Stimulated activated CD8-positive, alpha-beta memory T cell treated with anti-CD3 and anti-CD28 coated beads, Interleukin-4, amount 100 ng/mL, for 48 hours (primary cell): Measurements from ENCODE around the gene ICAM4.
"Not testable (repeated sequence)": the region's sequence is repeated elsewhere in the genome, so short reads cannot be mapped to it uniquely, and the experiment has no call there.

Experiments
- DNase-seq: peaks from one replicate; pipeline ENCODE4 v3.0.0-alpha.2; 2020

Gene ICAM4

DNA sequence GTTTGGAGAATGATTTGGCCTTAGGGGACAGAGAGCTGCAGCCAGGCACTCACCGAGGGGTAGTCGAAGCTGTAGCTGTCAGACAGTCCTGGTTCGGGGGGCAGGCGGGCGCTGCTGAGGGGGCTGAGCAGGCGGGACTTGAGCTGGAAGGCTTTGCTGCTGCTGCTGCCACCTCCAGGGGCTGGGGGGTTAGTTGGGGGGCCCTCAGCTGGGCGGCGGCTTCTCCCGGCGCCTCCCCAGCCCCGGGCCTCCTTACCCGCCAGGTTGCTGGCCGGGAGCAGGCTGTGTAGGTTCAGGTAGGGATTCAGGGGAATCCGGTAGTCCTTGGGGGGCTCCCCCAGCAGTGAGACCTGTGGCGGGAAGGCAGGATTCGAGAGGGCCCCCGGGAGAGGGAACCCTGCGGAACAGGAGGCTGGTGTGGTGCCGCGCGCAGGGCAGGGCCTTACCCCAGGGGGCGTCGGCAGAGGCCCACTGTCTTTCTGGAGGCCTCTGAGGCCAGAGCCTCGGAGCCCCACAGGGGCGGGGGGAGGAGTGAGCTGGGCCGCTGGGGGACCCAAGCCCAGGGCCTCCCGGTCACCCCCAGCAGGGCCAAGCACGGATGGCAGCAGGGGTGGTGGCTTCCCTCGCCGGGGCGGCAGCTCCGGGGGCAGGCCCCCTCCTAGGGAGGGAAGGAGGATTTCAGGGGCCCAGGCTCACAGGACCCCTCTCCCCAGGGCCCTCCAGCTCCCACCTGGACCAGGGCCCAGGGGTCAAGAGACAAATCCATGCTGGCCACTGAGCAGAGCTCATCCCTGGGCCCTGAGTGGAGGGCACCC lies 34.1 kb downstream of the ICAM4 start:
- DNase-seq: no peak

GRCh38 chr19:10321417-10321797 lies 34.7 kb downstream of the ICAM4 start:
- DNase-seq: no peak

DNA sequence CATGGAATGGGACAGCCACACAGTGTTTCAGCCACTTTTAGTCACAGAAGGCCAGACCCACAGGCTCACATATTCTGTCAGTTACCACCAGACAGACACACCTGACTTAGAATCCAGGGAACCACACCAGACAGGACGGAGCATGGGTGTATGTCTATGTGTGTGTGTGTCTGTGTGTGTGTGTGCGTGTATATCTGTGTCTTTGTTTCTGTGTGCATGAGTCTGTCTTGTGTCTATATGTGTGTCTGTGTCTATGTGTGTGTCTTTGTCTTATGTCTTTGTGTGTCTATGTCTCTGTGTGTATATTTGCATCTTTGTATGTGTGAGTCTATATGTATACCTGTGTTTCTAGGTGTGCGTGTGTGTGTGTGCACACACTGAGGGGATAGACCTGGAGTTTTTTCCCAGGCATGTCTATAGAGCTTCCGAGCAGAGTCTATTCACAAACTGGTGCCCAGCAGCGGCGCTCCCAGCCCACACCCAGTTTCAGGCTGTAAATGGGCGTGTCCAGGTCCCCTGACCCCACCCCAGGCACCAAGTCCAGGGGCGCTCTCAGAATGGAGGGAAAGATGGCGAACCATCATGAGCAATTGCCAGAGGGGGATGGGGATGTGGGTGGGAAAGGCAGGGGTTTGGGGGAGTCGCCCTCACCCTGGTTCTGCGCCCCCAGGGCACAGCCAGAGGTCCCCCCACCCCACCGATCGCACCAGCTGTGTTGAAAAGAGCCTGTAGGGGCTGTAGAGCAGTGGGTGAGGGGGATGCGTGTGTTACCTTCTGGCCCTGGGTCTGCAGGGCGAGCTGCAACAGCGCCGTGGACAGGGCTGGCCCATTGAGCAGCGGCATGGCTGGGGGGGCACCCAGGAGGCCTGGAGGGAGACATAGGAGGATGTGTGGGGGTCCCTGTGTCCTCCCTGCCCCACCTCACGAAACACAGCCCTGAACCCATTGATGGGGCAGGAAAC lies 35.4 kb downstream of the ICAM4 start:
- DNase-seq: no peak

- DNase-seq: no peak
Measured at GRCh38 chr19:10325732-10326131, 39.0 kb downstream of the ICAM4 start.

DNA sequence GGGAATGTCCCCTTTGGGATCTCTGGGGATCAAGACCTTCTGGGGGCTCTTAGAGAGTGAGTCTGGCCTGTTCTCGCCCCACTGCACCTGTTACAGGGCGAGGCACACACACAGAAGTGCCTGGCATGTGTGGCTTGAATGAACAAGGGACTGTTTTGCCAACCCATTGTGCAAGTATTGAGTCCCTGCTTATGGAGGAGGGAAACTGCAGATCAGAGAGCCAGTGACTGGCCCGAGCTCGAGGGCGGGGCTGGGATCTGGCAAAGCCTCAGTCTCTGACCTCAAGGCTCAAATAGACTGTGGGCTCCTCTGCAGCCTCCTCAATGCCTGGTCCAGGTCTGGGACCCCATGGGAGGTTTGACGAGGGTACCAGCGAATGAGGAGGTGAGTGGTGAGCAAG lies 41.0 kb downstream of the ICAM4 start:
- no peak for DNase-seq

GRCh38 chr19:10328558-10329429 lies 42.0 kb downstream of the ICAM4 start:
- no peak for DNase-seq

GRCh38 chr19:10329555-10329954 lies 42.8 kb downstream of the ICAM4 start:
- DNase-seq: no peak

- DNase-seq: no peak
Measured at GRCh38 chr19:10332158-10332964, 45.6 kb downstream of the ICAM4 start.

- DNase-seq: peak; percentile 98
Measured at GRCh38 chr19:10332965-10333757, 46.4 kb downstream of the ICAM4 start, which contains the start of gene RAVER1. Gene RAVER1 (minus strand): TSS chr19:10333529. CDS start chr19:10333507, 22 bp downstream.

- no peak for DNase-seq
Measured at GRCh38 chr19:10333758-10334587, 47.2 kb downstream of the ICAM4 start.

DNA sequence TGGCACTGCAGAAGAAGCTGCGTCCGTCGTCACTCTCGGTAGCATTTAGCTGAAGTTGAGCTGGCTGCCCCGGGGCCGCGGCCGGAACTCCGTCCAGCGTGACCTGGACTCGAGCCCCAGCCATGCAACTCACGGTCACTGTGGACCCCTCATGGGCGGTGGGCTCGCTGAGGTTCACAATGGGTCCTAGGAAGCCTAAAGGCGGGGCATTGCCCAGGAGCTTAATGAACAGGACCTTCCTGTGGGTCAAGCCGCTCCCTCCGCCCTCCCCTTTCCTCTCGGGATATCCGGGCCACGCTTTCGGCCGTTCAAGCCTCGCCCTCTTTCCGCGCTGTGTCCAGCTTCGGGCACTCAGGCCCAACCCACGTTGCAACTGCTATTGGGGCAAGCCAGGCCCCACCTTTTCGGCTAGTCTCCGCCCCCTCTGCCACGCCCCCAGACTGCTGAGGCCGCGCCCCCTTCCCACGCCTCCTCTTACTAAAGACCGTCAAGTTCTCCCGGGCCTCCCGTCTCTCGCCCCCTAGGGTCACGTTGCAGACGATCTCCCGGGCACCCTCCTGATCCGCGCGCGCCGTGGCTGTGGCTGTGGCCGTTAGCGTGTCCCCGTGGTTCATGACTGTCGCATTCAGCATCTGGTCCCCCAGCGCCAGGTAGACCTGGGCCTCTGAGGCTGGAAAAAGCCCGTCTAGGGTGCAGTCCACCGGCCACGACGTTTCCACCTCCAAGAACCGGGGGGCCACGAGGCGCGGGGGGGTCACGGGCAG lies 48.0 kb downstream of the ICAM4 start:
- peak; percentile 87 for DNase-seq

GRCh38 chr19:10335352-10335985 lies 48.7 kb downstream of the ICAM4 start:
- DNase-seq: no peak

GRCh38 chr19:10336725-10337124 lies 50.0 kb downstream of the ICAM4 start:
- not testable (repeated sequence) for DNase-seq
